Tibial nerve (tissue), 4 donors: ENCODE measurements around the gene RPRD1B. TPM values are rescaled to one million over a fixed set of nuclear protein-coding genes. Genes with fewer than 3 reads are reported as not detected.

ENCODE experiments used
- DNase-seq, 2 donors: peaks; one replicate each; pipeline ENCODE4 v3.0.0-alpha.2; 2019; ENCODE audit warnings: low spot score in 2 of 2
- H3K27ac ChIP-seq, 4 donors: fragments of 200-600 bp; sonication (generic) in 3 of 4; one replicate each; pipeline ENCODE4 v1.5.1; 2017 to 2019; ENCODE audit warnings: mild to moderate bottlenecking in 1 of 4
- H3K27me3 ChIP-seq, 2 donors: fragments of 200-600 bp; sonication (generic) in 1 of 2; one replicate each; pipeline versions ENCODE4 v1.5.1 to v1.6.0; 2017 to 2019
- H3K36me3 ChIP-seq, 3 donors: fragments of 200-600 bp; sonication (generic); one replicate each; pipeline ENCODE4 v1.5.1; 2018 to 2019
- H3K4me1 ChIP-seq, 4 donors: fragments of 200-600 bp; sonication (generic) in 3 of 4; one replicate each; pipeline ENCODE4 v1.5.1; 2017 to 2019
- H3K4me3 ChIP-seq, 4 donors: fragments of 200-600 bp; sonication (generic) in 3 of 4; one replicate each; pipeline ENCODE4 v1.5.1; 2017 to 2019; ENCODE audit warnings: mild to moderate bottlenecking in 1 of 4, moderate library complexity in 1 of 4
- H3K9me3 ChIP-seq, 4 donors: fragments of 200-600 bp; sonication (generic) in 3 of 4; one replicate each; pipeline ENCODE4 v1.5.1; 2017 to 2019
- CTCF ChIP-seq, 5 experiments: fragments of 200-600 bp in 3 of 5; fragments of 450-650 bp in 2 of 5; sonication (generic) in 3 of 5; IDR thresholded peaks; one replicate each; pipeline ENCODE4 v1.5.1; 2016 to 2019; ENCODE audit warnings: antibody characterized with exemption in 5 of 5, mild to moderate bottlenecking in 3 of 5, moderate library complexity in 2 of 5
- EP300 ChIP-seq, 2 donors: sonication (generic); formaldehyde crosslinking; IDR thresholded peaks; one replicate each; pipeline ENCODE4 v1.6.1; 2017; ENCODE audit warnings: antibody characterized with exemption in 2 of 2, mild to moderate bottlenecking in 1 of 2
- POLR2A ChIP-seq, 2 donors: fragments of 450-650 bp; IDR thresholded peaks; one replicate each; pipeline ENCODE4 v1.6.1; 2017; ENCODE audit warnings: antibody characterized with exemption in 2 of 2, mild to moderate bottlenecking in 2 of 2, moderate library complexity in 2 of 2
- WGBS, 2 donors: methylation state at CpG; one replicate each; pipeline ENCODE4 v1.1.5; 2018; 5-methylcytosine and 5-hydroxymethylcytosine counted together
- total RNA-seq, 4 donors: library from RNA; depleted of rRNA; stranded (reverse); fragments of >200 nt; gene quantifications; one replicate each; pipeline ENCODE4 v1.1.0, GENCODE V29; 2016

The RPRD1B gene
- total RNA-seq, 4 donors from 2014 or later, result 28.5 to 36.3 (median 35.1) TPM

GRCh38 chr20:38043512-38044300, 10.2 kb downstream of the RPRD1B start:
- 87 to 90% methylated on average over 10 of the region's 10 CpGs for WGBS, 2 donors

GRCh38 chr20:38044685-38045084, 11.1 kb downstream of the RPRD1B start:
- TF ChIP-seq EP300 (IDR thresholded peaks at IDR 0.05), result no peak
- TF ChIP-seq POLR2A (IDR thresholded peaks at IDR 0.05), result no peak
- no peak for TF ChIP-seq CTCF (IDR thresholded peaks at IDR 0.05)
- DNase-seq, result no peak
- Histone ChIP-seq H3K27me3 (no peaks in the 10 kb centered on the region), H3K4me1 (peaks cover 0 to 58% (median 8%) of the 10 kb centered on the region in 4 donors), H3K9me3 (no peaks in the 10 kb centered on the region), H3K4me3 (no peak overlapping the region), H3K27ac (no peak overlapping the region), H3K36me3 (peaks cover 0 to 55% (median 7%) of the 10 kb centered on the region in 3 donors)
- 80 to 82% methylated on average over 3 of the region's 3 CpGs for WGBS, 2 donors

More at GRCh38 chr20:38043512-38044300, 10.2 kb downstream of the RPRD1B start:
- H3K27me3 ChIP-seq, result no peaks in the 10 kb centered on the region
- H3K27ac ChIP-seq, result no peak overlapping the region
- peaks cover 0 to 56% (median 8%) of the 10 kb centered on the region in 4 donors for H3K4me1 ChIP-seq
- no peaks in the 10 kb centered on the region for H3K9me3 ChIP-seq
- H3K4me3 ChIP-seq, result no peak overlapping the region
- H3K36me3 ChIP-seq, result peaks cover 0 to 53% (median 7%) of the 10 kb centered on the region in 3 donors
- DNase-seq, result no peak
- TF ChIP-seq EP300 (IDR thresholded peaks at IDR 0.05) (no peak), POLR2A (IDR thresholded peaks at IDR 0.05) (no peak), CTCF (IDR thresholded peaks at IDR 0.05) (no peak)

- TF ChIP-seq CTCF (IDR thresholded peaks at IDR 0.05) (no peak), POLR2A (IDR thresholded peaks at IDR 0.05) (no peak), EP300 (IDR thresholded peaks at IDR 0.05) (peak in 1 of 2 donors; percentile 7)
- no peaks in the 10 kb centered on the region for H3K9me3 ChIP-seq
These were observed 13.0 kb downstream of the RPRD1B start for GRCh38 chr20:38046572-38046971.

GRCh38 chr20:38049800-38050199, 16.3 kb downstream of the RPRD1B start:
- no peak for DNase-seq
- Histone ChIP-seq H3K27me3 (no peaks in the 10 kb centered on the region), H3K36me3 (peaks cover 0 to 38% (median 0%) of the 10 kb centered on the region in 3 donors), H3K9me3 (no peaks in the 10 kb centered on the region), H3K4me3 (no peak overlapping the region), H3K4me1 (peaks cover 0 to 38% (median 8%) of the 10 kb centered on the region in 4 donors), H3K27ac (no peak overlapping the region)
- WGBS, 2 donors, result 62 to 63% methylated on average over 3 of the region's 3 CpGs
- no peak for TF ChIP-seq POLR2A (IDR thresholded peaks at IDR 0.05)
- TF ChIP-seq CTCF (IDR thresholded peaks at IDR 0.05), result no peak
- TF ChIP-seq EP300 (IDR thresholded peaks at IDR 0.05), result no peak

More at GRCh38 chr20:38046572-38046971, 13.0 kb downstream of the RPRD1B start:
- H3K4me3 ChIP-seq, result no peak overlapping the region
- peak overlapping the region in 1 of 4 donors; percentile 18 for H3K27ac ChIP-seq
- H3K4me1 ChIP-seq, result peaks cover 0 to 56% (median 8%) of the 10 kb centered on the region in 4 donors
- WGBS, 2 donors, result 43 to 48% methylated on average over 4 of the region's 4 CpGs
- no peak for DNase-seq
- H3K27me3 ChIP-seq, result no peaks in the 10 kb centered on the region
- H3K36me3 ChIP-seq, result peaks cover 0 to 63% (median 7%) of the 10 kb centered on the region in 3 donors

- Histone ChIP-seq H3K36me3 (peaks cover 0 to 39% (median 0%) of the 10 kb centered on the region in 3 donors), H3K27me3 (no peaks in the 10 kb centered on the region), H3K4me3 (no peak overlapping the region), H3K4me1 (peaks cover 0 to 42% (median 9%) of the 10 kb centered on the region in 4 donors), H3K9me3 (no peaks in the 10 kb centered on the region), H3K27ac (no peak overlapping the region)
- WGBS, 2 donors, result 39 to 58% methylated on average over 1 of the region's 1 CpG
- TF ChIP-seq CTCF (IDR thresholded peaks at IDR 0.05) (no peak), POLR2A (IDR thresholded peaks at IDR 0.05) (no peak), EP300 (IDR thresholded peaks at IDR 0.05) (no peak)
- no peak for DNase-seq
These were observed 17.1 kb downstream of the RPRD1B start for GRCh38 chr20:38050686-38051085.
